ENCODE data around the gene CLN3.
"Not testable (repeated sequence)": the region's sequence is repeated elsewhere in the genome, so short reads cannot be mapped to it uniquely, and the experiment has no call there.

CLN3 gene

DNA sequence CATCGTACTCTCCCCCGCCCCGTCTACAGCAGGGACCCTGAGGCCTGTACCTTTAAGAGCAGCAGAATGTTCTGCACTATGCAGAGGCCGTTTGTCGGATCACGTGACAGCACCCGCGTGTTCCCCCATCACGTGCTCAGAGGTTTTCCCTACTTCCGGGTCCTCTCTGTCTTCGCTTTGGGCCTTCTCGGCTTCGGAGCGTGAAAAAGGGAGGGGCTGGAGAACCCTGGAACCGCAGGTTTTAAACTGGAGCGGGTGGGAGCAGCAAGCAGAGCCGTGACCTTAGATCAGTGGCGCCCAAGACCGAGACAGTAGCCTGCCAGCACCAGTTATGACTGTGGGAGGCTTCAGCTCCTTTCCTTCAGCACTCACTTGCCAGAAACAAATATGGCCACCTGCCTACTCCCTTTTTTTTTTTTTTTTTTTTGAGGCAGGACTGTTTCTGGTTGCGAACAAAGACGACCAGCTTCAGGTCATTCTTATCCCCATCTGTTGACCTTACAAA lies at the start of gene CLN3:
Gene CLN3, minus strand, starts transcription at position 105 of the 505 bp plus-strand sequence. CDS start 315 bp downstream, outside the sequence.
- peak; percentile 94 for DNase-seq

- DNase-seq: no peak
Observed at GRCh38 chr16:28540346-28540745, 48.5 kb upstream of the CLN3 start.

- DNase-seq: peak; percentile 96
Observed at GRCh38 chr16:28538733-28539596, 47.1 kb upstream of the CLN3 start, which contains the start of gene NUPR1. NUPR1 (minus strand) TSS chr16:28538974; CDS start chr16:28538907, 67 bp downstream.

GRCh38 chr16:28537964-28538732 lies 46.3 kb upstream of the CLN3 start:
- no peak for DNase-seq

- no peak for DNase-seq
Observed at GRCh38 chr16:28537076-28537475, 45.2 kb upstream of the CLN3 start.

DNA sequence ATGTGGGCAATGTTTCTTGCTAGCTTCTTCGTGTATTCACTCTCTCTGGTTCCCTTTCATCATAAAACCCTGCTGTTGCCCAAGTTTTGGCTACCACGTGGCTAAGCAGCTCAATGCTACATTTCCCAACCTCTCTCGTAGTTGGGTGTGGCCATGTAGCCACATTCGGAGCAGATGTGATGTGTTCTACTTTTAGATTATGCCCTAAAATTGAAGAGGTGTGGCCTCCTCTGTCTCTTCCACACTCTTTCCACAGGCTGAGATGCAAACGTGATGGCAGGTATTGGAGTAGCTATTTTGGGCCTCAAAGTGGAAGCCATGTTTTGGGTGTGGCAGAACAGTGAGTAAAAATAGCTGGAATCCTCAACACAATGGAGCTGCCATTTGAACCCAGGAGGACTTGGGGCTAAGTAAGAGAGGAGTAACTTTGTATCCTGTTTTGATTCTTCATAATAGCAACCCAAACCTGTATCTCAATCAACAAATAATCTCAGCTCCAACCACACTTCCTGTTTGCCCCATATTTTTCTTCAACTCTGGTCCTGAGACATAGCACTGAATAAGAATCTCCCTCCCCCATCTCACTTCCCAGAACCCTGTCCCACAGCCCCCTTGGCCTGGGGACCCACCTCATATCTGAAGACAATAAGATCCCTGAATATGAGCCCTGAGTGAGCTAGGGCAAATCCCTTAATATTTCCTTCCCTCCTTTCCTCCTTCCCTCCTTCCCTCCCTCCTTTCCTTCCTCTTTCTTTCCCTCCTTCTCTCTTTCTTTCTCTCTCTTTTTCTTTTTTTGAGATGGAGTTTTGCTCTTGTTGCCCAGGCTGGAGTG lies 42.9 kb upstream of the CLN3 start:
- no peak for DNase-seq

GRCh38 chr16:28532940-28533647 lies 41.2 kb upstream of the CLN3 start:
- no peak for DNase-seq

- DNase-seq: no peak
Observed at GRCh38 chr16:28531777-28532744, 40.2 kb upstream of the CLN3 start.

GRCh38 chr16:28529124-28529523 lies 37.2 kb upstream of the CLN3 start:
- no peak for DNase-seq

DNA sequence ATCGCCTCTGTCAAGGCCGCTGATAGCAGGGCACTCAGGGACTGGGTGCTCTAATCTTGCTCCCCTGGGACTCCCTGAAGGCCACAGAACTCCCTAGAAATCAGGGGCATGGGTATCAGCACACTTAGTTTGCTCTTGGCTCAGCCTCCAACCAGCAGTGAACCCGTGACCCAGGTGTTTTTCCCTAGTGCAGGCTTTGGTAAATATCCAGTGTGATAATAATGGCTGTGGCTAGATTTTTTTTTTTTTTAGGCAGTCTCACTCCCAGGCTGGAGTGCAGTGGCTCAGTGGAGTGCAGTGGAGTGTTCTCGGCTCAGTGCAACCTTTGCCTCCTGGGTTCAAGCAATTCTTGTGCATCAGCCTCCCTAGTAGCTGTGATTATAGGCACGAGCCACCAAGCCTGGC lies 36.6 kb upstream of the CLN3 start:
- no peak for DNase-seq

GRCh38 chr16:28527985-28528384 lies 36.1 kb upstream of the CLN3 start:
- no peak for DNase-seq

DNA sequence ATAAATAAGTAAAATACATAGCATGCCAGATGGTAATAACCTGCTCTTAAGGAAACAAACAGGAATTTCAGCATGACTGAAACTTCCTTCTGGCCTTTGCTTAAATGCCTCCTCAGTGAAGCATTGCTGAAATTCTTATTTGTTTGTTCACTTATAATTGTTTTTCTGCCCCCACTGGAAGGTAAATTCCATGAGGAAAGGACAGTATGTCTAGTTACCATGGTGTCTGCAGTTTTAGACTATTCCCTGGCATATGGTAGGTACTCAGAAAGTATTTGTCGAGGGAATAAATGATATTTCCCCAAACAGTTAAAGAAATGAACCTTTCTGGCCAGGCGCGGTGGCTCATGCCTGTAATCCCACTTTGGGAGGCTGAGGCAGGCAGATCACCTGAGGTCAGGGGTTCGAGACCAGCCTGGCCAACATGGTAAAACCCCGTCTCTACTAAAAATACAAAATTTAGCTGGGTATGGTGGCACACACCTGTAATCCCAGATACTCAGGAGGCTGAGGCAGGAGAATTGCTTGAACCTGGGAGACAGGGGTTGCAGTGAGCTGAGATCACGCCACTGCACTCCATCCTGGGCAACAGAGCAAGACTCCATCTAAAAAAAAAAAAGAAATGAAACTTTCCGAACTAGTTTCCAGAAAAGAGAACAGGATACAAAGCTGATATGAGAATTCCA lies 35.4 kb upstream of the CLN3 start:
- not testable (repeated sequence) for DNase-seq

DNA sequence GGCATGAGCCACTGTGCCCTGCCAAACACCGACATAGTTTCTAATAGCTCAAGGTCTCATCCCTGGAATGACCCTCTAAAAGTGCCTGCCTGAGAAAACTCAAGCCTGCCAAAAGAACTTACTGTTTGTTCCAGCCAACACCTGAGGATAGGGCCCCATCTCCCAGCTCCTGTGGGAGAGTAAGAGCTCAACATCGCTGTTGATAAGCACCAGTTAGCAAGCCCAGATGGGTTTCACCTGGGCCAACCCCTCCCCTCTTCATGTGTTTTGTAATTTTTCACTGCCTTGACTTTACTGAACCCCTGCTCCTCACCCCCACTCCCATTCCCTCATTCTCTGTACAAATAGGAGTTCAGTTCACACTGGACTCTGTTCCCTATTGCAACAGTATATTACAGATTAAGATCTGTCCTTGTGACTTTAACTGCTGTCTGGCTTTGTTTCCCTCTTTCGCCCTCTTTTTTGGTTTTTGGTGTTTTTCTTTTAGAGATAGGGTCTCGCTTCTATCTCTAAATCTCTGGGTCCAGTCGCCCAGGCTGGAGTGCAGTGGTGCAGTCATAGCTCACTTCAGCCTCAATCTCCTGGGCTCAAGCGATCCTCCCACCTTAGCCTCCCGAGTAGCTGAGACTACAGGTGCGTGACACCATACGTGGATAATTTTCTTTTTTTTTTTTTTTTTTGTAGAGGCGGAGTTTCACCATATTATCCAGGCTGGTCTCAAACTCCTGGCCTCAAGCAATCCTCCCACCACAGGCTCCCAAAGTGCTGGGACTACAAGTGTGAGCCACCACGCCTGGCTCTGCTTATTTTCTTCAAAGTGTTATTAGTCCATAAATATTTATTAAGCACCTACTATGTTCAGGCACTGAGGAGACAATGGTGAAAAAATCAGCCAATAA lies 34.6 kb upstream of the CLN3 start:
- no peak for DNase-seq

DNA sequence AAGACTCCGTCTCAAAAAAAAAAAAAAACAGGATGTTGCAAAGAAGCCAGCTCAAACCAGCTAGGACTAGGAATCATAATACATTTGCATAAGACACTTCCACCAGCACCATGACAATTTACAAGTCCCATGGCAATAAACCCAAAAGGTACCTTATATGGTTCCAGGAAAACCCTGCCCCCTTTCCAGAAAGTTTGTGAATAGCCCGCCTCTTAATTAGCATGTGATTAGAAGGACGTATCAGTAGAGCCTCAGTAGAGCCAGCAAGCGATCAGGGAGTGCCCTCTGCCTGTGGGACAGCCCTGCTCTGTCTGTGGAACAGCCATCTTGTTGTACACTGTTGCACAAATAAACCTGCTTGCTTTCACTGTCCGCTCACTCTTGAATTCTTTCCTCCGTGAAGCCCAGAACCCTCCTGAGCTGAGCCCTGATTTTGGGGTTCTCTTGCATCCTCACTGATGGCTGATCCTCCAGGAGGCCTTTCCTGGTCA lies 32.9 kb upstream of the CLN3 start:
- no peak for DNase-seq

- no peak for DNase-seq
Observed at GRCh38 chr16:28522792-28523191, 30.9 kb upstream of the CLN3 start.

- DNase-seq: no peak
Observed at GRCh38 chr16:28521436-28521835, 29.6 kb upstream of the CLN3 start.

DNA sequence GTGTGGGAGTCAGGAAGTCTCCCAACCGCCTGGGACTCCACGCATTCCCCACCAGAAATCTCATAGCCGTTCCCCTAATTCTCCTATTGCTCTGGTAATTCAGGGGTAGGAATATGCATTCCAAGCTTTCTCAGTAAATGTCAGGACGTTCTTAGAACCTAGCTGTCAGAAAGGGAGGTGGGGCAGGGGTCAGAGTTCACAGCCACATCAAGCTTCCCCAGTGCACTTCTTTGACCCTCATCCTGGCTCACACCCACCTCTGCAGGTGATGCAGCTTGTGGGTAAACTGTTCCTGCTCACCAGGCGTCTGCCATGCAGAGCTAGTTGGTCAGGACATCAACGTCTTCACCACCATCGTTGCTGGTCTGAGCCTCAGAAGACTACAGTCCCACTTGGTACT lies 28.8 kb upstream of the CLN3 start:
- no peak for DNase-seq

DNA sequence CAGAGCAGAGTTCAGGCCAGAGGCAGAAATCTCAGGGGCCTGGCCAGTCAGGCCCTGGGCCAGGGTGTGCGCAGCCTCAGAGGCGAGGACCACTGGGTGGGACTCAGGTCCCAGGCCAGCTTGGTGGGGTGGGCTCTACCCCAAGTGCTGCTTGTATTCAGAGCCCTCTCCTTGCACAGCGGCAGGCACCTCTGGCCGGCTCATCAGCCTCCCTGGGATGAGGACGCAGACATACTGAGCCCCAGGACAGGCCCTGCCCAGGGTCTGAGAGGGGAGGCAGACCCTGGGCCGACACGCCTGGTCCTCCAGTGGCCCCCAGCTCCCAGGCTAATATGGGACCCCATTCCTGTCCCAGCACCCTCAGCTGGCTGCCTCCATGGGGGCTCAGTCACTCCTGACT lies 22.4 kb upstream of the CLN3 start:
- DNase-seq: no peak
